Femur (tissue), 1 donor: ENCODE data around the gene ADAMTS2.
A peak's percentile ranks its signal among the peaks of the same experiment; 100 is the strongest.

Source experiments
- DNase-seq: peaks from one replicate; pipeline ENCODE4 v3.0.0-alpha.2; 2017

The ADAMTS2 gene

DNA sequence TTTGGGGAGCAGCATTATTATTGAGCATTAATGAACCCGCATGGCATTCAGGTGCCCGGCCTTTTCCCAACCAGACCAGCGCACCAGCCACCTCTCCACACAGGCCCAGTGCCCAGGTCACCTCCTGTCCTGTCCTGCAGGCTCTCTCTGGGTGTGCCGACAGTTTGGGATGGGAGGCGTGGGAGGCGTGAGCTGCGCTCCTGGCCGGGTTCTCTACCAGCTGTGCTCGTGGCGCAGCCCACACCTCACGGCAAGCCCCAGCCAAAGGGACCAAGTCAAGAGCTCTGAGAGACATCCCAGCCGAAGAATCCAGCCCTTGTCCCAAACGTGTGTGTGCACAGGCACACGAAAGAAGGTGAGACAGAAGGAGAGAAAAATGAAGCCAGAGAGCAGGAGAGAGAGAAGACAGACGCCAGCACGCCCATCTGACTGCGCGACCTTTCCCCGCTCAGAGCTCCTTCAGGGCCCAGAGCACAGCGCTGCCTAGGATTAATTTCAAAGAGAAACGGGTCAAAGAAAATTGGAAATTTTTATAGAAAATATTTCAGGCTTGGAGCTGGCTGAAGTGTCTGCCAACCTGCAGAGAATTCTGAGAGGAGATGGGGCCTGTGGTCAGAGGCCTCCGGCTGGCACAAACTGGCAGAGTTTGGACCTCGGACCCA, 81.7 kb downstream of the ADAMTS2 start:
- DNase-seq, result no peak

DNA sequence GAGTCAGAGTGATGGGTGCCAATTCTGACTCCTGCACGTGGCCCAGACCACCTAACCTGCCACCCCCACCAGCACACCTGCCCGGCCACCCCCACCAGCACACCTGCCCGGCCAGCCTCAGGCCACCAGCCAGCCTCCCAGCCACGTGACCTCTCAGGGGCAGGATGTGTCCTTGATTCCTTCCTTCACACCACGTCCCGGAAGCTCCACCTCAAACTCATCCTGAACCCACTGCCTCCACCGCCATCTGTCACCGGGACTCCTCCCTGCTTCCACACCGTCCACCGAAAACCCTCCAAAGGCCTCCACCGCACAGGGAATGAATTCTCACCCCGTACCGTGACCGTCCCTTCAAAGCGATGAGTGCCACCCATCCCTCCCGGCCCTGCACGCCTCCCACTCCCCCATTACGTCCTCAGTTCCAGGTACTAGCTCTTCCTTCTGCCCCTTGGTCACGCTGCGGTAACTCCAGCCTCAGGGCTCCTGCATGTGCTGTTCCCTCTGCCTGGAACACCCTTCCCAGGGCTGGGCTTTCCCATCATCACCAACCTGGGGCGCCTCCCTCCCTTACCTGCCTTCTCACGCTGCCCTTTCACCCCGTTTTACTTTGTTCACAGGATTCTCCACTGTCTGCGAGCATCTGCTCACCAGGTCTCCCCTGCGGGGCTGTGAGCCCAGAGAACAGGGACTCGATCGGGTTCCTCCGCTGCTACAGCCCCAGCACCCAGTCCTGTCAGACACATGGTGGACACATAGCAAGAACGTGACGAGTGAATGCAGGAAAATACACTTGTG, 82.9 kb downstream of the ADAMTS2 start:
- DNase-seq, result no peak

DNA sequence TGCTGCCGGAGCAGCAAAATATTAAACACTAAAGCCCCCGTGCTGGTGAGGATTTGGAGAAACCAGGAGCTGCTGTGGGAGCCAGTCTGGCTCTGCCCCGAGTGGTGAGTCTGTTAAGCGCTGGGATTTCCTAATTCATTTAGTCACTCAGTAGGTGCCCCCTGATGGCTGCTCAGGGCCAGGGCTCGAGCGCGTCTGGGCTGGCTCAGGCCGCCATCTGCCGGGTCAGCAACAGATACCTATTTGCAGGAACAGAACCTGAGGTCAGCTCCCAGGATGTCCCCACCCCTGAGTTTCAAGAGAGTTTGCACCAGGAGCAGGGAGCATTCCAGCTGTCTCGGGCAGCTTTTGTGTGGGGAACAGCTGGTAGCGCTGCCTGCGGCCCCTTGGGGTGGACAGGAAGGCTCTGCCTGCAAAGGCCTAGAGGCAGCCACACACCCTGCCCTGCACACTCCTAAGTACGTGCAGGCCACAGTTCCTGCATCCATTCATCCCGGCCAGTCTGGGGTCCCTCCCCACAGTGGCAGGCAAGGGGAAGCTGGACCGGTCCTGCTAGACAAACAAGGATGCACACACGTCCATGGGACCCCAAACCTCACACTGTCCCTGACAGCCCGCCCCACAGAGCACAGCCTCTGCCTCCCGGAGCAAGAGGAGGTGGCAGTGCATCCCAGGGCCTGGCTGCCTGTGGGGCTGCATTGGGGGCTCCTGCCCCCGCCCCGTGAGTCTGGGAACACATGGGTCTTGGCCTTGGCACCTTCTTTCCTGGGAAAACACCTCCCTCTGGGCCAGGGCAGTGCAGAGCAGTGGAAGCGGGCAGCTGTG, 83.7 kb downstream of the ADAMTS2 start:
- peak; percentile 39 for DNase-seq

DNA sequence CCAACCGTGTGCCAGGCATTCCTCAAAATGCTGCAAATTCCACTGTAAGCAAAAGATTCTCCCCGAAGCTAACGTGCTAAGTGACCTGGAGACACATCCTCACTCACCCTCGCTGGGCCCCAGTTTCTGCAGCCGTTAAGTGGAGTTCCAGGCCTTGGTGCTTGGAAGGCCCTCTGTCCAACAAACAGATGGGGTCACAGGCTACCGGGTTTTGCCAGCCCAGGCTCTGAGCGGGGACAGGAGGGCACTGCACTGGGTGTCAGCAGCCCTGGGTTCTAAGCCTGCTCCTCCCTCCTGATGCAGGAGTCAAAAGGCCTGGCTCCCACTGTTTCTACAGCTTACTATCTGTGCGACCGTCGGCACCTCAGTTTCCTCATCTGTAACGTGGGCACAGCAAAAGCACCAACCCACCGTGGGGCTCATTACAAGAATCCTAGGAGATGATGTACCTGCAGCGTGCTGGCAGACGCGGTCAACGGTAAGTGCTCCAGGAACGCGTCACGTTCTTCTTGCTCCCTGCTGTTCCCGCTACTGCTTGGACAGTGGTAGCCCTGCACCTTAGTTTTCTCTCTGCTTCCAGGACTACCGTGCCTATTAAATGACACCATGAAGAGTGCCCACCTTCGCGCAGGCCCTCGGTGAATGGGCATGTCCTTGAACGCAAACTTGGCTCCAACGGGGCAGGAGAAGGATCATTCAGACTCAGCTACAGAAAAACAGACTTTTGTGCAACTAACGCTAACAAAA, 84.8 kb downstream of the ADAMTS2 start:
- DNase-seq, result no peak

DNA sequence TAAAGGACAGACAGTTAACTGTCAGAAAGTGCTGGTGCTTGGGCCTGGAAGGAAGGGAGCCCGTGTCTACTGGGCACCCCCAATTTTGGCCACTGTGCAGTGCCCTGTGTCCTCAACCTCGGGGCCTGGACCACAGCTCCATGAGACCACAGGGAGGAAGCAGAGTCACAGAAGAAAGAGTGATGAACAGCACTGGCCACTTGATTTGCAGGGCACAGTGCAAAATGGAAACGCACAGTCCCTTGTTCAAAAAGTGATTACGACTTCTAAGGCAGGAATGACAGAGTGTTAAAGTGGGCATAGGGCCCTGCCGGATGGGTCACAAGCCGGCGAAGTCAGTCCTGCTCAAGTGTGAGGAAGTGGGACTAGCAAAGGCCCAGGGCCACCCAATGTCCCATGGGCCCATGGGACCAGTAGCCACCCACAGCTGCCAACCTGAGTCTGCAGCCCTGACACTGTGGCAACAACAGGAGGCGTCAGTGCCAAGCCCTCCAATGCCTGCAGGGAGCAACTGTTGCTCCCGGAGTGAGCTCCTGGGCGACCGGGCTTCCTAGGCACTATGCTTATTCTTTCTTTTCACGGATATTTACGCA, 85.4 kb downstream of the ADAMTS2 start:
- no peak for DNase-seq

DNA sequence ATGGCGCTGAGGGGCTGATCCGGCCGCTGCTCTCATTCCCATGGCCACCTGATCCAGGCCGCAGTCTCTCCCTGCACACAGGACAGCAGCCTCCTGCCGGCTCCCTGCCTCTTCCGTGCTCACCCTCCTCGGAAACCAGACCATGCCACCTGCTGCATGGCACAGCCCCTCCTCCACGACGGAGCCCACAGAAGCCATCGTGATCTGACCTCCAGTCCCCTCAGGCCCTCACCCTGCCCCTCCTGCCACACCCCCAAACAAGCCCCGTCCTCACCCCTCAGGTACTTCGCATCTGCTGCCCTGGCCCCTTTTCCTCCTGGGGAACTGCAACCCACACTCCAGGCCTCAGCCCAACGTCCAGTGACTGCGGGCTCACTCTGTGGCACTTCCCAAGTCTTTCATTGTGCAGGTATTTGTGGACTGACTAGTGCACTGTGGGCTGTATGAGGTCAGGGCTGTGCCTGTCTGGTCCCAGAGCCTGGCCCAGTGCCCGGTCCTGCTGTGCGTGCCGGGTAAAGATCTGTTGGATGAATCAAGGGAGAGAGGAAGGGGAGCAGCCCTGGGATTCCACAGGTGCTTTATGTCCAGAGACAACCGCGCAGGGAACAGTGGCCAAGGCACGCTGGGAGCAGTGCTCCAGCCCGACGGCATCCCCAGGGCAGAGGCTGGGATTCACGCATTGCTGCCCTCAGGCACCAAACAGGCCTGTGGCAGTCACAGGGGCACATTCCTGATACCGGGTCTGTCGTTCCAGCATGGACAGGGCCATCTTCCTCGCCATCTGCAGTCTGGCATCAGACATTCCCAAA, 86.1 kb downstream of the ADAMTS2 start:
- DNase-seq, result peak; percentile 72

DNA sequence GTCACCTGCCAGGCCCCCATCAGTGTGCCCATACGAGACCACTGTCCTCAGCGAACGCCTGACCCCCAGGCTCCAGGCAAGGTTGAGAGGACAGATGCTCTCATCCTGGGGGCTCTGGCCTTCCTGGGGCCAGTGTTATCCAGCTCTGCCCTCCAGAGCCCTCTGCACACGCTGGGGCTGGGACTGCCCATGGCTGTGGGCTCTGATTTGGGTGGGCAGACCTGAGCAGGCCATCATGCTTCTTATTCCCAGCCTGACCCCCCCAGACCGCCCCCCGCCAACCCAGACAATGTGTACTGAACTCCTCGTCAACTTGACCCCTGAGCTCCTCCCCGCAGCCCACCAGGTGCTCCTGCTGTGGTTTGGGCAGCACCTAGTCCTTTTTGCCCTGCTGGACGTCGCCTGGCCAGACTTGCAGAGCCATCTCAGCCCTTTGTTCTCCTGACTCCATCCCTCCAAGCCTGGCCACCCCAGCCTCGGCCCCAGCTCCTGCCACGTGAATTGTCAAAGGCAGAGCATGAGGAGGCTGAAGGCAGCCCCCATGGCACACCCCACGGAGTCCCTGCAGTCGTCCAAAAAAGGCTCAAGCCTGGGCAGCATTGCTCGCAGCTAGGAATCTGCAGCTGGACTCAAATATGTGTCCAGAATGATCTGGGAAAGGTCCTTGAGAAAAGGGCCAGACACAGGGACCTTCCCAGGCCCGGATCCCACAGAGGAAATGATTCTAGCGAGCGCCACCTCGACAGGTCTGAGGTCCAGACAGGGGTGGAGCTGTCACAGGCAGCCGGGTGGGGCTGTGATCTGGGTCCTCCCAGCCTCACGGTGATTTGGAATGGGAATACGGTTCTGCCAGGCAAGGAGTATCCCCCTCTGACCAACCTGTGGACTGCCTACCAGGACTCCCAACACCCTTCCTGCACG, 87.0 kb downstream of the ADAMTS2 start:
- peak; percentile 31 for DNase-seq

DNA sequence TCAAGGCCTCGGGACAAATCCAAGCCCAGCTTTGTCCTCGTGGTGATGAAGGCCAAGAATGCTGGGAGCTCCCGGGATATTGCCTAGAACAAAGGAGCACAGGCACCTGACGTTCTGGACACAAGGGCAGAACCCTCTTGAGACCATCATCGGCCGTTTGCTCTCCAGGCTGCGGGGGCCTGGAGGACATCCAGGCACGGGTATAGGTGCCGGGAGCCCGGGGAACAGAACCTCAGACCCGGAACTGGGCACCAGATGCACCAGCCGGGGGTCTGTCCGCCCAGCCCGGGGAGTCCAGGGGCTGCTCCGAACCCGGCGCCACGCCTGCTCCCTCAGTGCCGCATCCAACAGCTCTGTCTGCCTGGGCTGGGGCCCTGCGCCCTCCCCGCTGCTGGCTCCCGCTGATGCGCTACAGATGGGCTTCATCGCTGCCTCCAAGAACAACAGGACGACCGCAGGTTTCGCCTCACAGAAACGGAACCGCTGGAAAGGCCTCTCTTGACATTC, 88.0 kb downstream of the ADAMTS2 start:
- peak; percentile 89 for DNase-seq

DNA sequence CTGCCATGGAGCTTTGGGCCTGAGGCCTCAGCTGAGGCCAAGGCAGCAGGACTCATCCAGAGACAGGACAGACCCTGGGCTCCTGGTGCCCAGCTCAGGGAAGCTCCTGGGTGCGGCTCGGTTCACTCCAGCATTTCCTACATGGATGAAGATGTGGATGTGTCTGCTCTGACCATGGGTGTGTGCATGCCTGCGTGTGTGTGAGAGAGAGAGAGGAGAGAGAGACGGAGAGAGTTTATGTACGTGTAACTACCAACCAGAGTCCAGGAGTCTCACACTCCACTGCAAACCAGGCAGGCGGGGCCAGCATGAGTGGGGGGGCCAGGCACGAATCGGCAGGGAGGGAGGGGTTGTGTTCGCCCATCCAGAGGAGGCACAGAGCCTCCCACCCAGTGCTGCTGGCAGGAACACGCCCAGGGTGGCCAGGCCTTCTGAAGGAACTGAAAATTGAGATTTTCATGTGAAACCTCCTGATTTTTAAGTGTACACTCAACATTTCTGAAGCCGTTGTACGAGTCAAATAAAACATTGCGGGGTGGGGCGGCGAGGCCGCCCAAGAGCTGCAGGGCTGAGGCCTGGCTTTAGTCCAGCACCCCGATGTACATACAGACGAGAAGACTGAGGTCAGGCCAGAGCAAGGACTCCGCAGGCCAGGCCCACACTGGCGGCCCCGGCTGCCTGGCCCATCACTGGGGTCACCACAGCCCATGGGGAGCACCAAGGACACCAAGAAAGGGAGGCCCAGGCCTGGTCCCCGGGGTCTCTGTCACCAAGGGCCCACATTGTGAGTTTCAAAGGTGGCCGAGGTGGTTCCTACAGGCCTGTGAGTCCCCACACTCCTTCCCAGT, 88.7 kb downstream of the ADAMTS2 start:
- peak; percentile 76 for DNase-seq

DNA sequence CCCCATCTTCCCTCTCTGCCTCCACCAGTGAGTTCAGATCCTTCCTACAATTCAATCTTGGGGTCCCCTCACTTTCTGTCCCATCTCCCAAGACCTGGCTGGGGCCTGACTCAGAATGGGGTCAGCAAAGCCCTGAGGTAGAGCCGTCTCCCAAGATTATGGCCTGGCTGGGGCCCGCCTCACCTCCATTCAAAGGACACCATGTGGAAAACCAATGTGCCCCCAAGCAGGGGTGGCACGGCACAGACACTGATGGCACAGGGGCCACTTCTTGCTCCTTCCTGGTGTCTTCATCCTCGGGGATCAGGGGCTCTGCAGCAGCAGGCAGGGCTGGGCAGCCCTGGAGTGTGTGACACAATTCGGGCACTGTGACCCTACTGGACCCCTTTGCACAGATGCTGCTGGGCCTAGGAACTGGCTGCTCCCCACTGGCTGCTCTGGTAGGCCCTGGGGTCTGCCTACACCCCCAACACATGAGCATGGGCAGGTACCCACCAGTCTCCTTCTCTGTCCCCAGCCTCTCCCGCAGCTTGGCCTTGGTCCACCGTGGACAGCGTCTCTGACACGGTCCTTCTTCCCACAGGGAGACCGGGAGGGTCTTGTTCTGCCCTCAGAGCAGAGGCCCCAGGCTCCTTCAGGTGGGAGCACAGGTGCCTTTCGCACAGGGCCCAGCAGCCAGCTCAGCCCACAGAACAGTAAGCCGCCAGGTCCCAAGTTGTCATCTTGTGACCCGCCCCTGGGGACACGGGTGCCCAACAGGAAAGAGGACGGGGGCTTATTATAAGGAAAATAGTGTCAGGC, 89.5 kb downstream of the ADAMTS2 start:
- peak; percentile 17 for DNase-seq

DNA sequence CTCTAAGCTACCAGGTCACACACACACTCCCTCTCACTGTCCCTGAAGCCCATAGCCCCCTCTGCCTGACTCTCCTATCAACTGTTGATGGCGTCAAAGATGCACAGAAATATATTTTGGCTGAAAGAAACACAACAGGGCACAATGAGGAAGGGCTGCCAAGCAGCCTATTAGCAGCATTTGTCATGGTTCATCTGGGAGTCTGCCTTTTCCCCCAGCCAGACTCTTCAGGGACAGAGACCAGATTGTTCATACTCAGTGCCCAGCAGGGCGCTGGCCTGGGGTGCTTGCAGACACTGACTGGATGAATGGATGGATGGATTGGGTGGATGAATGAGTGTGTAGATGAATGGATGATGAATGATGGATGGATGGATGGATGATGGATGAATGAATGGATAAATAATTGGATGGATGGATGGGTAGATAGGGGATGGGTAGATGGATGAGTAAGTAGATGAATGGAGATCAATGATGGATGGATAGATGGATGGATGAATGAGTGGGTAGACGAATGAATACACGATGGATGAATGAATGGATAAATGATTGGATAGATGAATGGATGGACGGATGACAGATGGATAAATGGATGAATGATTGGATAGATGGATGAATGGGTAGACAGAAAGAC, 90.5 kb downstream of the ADAMTS2 start:
- peak; percentile 7 for DNase-seq

DNA sequence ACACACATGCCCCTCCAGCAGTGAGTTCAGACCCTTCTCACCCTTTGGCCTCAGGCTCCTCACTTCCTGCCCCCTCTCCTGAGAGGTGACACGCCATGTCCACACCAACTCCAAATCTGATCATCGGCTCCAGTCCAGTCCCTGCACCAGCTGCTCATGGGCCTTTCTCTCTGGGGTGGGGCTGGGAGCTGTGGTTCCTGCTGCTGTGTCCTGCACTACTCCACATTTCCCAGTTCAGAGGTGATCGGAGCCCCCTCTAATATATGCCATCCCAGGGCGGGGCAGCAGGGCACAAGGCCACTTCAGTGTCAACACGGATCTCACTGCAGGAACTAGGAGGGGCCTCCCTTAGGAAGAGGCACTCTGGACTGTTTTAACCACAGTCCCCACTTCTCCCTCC, 91.5 kb downstream of the ADAMTS2 start:
- peak; percentile 10 for DNase-seq

DNA sequence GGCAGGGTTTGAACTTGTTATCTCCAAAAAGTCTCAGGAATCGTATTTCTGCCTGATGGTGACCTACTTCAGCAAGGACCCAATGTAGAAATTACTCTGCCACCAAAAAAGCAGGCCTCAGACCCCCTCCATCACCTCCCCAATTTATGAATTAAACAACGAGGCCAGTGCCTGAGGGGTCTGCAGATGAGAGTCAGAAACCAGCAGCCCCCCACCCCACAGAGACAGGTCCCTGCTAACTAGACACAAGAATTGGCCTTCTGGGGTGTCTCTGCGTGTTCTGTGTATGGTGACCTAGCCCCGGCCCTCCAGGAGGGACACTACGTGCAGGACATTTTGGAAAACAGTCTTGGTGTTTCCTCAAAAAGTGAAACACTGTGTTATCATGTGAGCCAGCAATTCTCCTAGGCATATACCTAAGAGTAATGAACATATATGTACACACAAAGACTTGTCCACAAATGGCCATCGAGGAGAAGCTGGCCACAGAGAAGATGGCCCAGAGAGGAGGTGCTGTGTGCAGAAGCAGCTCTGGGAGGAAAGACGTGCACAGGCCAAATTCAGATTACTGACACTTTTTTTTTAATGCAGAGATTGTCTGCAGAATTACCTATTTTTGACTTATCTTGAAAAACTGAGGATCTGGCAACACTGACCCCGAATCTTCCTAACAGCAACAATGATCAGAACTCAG, 93.8 kb downstream of the ADAMTS2 start:
- no peak for DNase-seq

DNA sequence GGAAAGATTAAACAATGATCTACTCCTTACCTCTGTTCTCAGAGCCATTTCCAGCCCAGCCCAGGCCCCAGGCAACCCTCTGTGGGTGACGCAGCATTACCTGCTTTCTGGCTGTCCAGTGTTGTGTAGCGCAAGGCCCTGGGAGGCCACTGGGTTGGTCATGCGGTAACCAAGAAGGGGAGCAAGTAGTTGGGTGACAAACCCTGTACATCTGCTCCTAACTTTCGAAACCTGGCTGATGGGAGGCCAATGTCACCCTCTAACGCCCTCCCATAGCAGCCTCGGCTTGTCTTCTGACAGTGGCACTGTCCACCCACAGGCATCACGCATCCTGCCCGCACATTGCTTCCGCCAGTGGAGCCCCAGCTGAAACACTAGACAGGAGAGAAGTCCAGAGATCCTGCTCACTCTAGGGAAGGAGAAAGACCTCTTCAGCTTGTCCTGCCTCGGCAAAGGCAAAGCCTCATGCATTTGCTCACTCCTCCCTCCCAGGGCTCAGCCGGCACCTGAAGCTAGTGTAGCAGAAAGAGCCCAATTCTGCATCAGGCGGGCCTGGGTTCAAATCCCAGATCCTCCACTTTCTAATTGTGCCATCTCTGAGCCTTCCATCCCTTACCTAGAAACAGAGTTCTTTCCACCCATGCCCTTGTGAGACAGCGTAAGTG, 94.6 kb downstream of the ADAMTS2 start:
- peak; percentile 11 for DNase-seq

DNA sequence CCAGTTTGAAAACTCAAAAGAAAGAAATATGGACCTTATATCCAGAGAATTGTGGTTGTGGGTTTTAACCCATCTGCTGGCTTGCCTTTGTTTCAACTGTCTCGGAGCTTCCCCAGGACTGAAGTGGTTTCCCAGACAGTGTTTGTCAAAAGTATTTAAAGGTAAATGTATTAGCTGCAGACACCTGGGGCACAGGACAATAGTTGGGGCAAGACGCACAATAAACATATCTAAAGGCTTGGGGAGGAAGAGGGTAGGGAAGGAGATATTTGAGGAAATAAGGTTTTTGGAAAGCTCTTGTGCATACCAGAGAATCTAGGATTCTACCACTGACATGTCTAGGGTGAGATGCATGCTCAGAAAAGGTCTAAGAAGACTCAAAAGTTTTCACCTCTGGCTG, 99.0 kb downstream of the ADAMTS2 start:
- DNase-seq, result no peak

DNA sequence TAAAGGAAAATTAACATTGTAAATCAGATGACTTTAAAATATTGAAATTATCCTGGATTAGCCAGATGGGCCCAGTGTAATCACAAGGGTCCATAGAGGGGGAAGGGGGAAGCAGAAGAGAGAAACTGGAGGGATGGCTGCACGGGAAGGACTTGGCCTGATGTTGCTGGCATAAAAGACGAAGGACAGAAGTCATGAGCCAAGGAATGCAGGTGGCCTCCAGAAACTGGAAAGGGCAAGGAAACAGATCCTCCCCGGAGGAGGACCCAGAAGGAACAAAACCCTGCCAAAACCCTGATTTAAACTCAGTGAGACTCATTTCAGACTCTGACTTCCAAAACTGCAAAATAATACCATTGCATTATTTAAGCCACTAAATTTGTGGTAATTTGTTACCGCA, 100.2 kb downstream of the ADAMTS2 start:
- DNase-seq, result peak; percentile 66

DNA sequence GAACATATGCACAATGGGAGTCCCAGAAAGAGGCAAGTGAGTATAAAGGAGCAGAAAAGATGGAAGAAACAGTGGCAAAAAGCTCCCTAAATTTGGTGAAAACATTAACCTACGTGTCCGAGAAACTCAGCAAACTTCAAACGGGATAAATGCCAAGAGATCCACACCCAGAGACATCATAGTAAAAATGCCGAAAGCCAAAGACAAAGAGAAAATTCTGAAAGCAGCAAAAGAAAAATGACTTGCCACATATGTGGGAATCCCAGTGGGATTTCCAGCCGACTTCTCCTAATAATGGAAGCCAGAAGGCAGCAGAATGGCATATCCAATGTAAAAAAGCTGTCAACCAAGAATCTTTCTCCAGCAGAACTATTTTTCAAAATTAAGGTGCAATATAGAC, 101.2 kb downstream of the ADAMTS2 start:
- no peak for DNase-seq
